ENCODE measurements around the gene POLR2M. TPM values are rescaled to one million over a fixed set of nuclear protein-coding genes. Genes with fewer than 3 reads are reported as not detected.

POLR2M gene
- total RNA-seq, 2 donors from 2014 or later = 61.7 to 75.9 TPM

GRCh38 chr15:57665194-57665593 is 41.3 kb upstream of the POLR2M start:
- intact Hi-C loops (cut with DNase I) = no loop called here
- H3K4me1 ChIP-seq = no peaks in the 10 kb centered on the region
- no peaks in the 10 kb centered on the region for H3K27me3 ChIP-seq

GRCh38 chr15:57665939-57666338 is 40.6 kb upstream of the POLR2M start:
- H3K27ac ChIP-seq = no peak overlapping the region
- no peaks in the 10 kb centered on the region for H3K4me1 ChIP-seq
- no peak overlapping the region for H3K9ac ChIP-seq (ENCODE audit: low read depth in 2 of 2, low read length in 2 of 2)
- no peaks in the 10 kb centered on the region for H3K36me3 ChIP-seq
- intact Hi-C loops (cut with DNase I) = no loop called here
- no peak for DNase-seq
- no peaks in the 10 kb centered on the region for H3K27me3 ChIP-seq
- no peak overlapping the region for H3K4me3 ChIP-seq
- H3K9me3 ChIP-seq = no peaks in the 10 kb centered on the region
- no peak for TF ChIP-seq CTCF (IDR thresholded peaks at IDR 0.05)

More at GRCh38 chr15:57665194-57665593, 41.3 kb upstream of the POLR2M start:
- TF ChIP-seq CTCF (IDR thresholded peaks at IDR 0.05) = no peak
- Histone ChIP-seq H3K27ac (no peak overlapping the region), H3K4me3 (no peak overlapping the region), H3K9ac (ENCODE audit: low read depth in 2 of 2, low read length in 2 of 2) (no peak overlapping the region), H3K36me3 (no peaks in the 10 kb centered on the region), H3K9me3 (no peaks in the 10 kb centered on the region)
- no peak for DNase-seq

GRCh38 chr15:57667171-57667849 is 39.2 kb upstream of the POLR2M start:
- DNase-seq = peak; percentile 44
- Histone ChIP-seq H3K36me3 (no peaks in the 10 kb centered on the region), H3K27ac (peak overlapping the region; percentile 3), H3K4me3 (no peak overlapping the region), H3K4me1 (no peaks in the 10 kb centered on the region), H3K9me3 (no peaks in the 10 kb centered on the region), H3K9ac (ENCODE audit: low read depth in 2 of 2, low read length in 2 of 2) (peak overlapping the region in 1 of 2 donors; percentile 41), H3K27me3 (no peaks in the 10 kb centered on the region)
- no peak for TF ChIP-seq CTCF (IDR thresholded peaks at IDR 0.05)
- intact Hi-C loops (cut with DNase I) = no loop called here

GRCh38 chr15:57668016-57668415 is 38.5 kb upstream of the POLR2M start:
- no peak for TF ChIP-seq CTCF (IDR thresholded peaks at IDR 0.05)
- intact Hi-C loops (cut with DNase I) = no loop called here
- Histone ChIP-seq H3K27ac (peak overlapping the region; percentile 3), H3K36me3 (no peaks in the 10 kb centered on the region), H3K9ac (ENCODE audit: low read depth in 2 of 2, low read length in 2 of 2) (no peak overlapping the region), H3K4me3 (no peak overlapping the region), H3K4me1 (no peaks in the 10 kb centered on the region), H3K27me3 (no peaks in the 10 kb centered on the region), H3K9me3 (no peaks in the 10 kb centered on the region)
- DNase-seq = no peak

- intact Hi-C loops (cut with DNase I) = no loop called here
- Histone ChIP-seq H3K9ac (ENCODE audit: low read depth in 2 of 2, low read length in 2 of 2) (no peak overlapping the region), H3K27me3 (no peaks in the 10 kb centered on the region), H3K9me3 (no peaks in the 10 kb centered on the region), H3K36me3 (no peaks in the 10 kb centered on the region), H3K4me3 (no peak overlapping the region), H3K4me1 (no peaks in the 10 kb centered on the region), H3K27ac (no peak overlapping the region)
- TF ChIP-seq CTCF (IDR thresholded peaks at IDR 0.05) = no peak
- no peak for DNase-seq
Measured at GRCh38 chr15:57671636-57672035, 34.9 kb upstream of the POLR2M start.

All from colonic mucosa (tissue), 4 donors.